GDM1 (cell line): ENCODE results near the gene USP36.
A peak's percentile ranks its signal among the peaks of the same experiment; 100 is the strongest.

Experiments
- DNase-seq: peaks from one replicate; lab custom pipeline; 2025; lab: John Stamatoyannopoulos, UW

Gene USP36

DNA sequence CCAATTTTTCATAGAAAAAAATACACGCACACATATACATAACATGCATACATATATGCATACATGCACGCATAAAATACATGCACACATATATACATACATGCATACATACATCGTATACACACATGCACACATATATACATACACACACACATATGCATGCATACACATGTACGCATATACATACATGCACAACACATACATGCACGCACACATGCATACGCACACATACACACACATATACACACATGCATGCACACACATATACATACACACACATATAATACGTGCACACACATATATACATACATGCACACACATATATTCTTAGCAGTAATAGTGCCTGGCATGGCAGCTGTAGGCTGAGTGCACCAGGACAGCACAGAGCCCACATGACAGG, 24.9 kb downstream of the USP36 start:
- no peak for DNase-seq

- no peak for DNase-seq
Measured at GRCh38 chr17:78812855-78813254, 27.8 kb downstream of the USP36 start.

GRCh38 chr17:78808163-78808562, 32.5 kb downstream of the USP36 start:
- no peak for DNase-seq

- DNase-seq: no peak
Measured at GRCh38 chr17:78806451-78806850, 34.2 kb downstream of the USP36 start.

- no peak for DNase-seq
Measured at GRCh38 chr17:78805301-78805700, 35.3 kb downstream of the USP36 start.

- no peak for DNase-seq
Measured at GRCh38 chr17:78804777-78805176, 35.8 kb downstream of the USP36 start.

- DNase-seq: peak; percentile 58
Measured at GRCh38 chr17:78803186-78803845, 37.3 kb downstream of the USP36 start.

- DNase-seq: no peak
Measured at GRCh38 chr17:78802459-78802858, 38.2 kb downstream of the USP36 start.

GRCh38 chr17:78802008-78802407, 38.6 kb downstream of the USP36 start:
- DNase-seq: no peak

DNA sequence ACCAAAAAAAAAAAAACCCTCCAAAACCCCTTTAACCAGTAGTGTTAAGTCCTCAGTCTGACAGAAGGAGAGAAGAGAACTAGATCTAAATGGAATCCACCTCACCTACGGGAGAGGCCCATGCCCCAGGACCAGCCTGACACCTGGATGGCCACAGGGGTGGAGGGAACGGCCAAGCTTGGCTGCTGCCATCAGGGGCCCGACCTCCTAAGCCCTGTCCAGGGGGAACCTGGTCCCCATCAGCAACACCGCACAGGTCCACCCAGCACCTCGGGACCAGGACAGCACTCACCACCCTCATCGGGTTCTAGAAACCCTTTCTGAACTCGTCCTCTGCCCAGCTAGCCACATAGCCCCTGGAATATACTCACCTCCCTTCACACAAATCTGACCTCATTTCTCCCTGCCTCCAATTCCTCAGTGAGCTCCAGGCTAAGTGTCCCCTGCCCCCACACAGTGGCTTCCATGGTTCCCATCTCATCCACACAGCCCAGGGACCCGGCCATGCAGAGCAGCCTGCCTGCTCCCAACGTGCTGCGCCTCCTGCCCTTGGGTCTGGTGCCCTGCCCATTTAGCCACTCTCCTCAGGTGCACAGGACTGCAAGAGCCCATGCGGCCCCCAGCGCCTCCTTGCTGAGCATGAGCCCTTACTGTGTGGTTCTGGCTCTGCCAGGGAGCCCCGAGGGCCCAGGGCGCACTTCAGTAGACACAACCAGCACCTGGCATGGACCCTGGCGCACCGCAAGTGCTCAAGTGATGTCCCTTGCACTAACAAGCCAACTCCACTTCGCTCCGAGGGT, 40.3 kb downstream of the USP36 start:
- no peak for DNase-seq

DNA sequence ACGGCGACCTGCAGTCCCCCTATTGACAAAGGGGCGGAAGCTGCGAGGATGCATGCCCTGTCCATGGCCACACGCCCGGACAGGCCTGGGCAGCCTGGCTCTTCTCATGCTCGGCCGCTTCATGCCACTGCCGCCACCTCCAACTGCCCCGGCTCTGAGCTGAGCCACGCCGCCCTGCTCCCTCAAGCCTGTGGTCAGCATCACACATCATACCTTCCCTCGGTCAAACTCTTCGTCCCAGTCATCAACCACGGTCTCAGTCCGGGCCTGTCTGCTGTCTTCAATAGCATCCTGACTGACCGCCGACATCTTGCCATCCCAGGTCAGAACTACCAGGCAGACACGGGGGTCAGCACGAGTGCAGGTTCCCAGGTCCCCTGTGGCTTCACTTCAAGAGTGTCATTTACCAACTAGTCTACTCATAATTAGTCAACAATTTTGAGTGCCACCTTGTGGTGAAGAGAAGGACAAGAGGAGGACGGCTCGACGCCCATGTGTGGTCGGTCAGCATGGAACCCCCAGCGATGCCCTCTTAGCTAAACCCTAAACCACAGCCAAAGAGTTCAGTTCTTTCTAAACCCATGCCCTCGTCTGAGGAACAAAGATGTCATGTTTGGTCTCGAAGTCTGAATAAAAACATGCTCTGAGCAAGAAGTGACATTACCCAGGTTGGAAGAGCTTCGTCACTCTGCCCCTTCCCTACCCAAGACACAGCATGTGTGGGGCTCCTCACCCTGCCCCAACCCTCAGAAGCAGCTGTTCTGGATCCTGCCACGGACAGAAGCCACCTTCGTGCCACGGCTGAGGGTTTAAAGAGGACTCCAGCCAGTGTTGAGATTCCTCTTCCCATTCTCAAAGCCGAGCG, 41.7 kb downstream of the USP36 start:
- no peak for DNase-seq

DNA sequence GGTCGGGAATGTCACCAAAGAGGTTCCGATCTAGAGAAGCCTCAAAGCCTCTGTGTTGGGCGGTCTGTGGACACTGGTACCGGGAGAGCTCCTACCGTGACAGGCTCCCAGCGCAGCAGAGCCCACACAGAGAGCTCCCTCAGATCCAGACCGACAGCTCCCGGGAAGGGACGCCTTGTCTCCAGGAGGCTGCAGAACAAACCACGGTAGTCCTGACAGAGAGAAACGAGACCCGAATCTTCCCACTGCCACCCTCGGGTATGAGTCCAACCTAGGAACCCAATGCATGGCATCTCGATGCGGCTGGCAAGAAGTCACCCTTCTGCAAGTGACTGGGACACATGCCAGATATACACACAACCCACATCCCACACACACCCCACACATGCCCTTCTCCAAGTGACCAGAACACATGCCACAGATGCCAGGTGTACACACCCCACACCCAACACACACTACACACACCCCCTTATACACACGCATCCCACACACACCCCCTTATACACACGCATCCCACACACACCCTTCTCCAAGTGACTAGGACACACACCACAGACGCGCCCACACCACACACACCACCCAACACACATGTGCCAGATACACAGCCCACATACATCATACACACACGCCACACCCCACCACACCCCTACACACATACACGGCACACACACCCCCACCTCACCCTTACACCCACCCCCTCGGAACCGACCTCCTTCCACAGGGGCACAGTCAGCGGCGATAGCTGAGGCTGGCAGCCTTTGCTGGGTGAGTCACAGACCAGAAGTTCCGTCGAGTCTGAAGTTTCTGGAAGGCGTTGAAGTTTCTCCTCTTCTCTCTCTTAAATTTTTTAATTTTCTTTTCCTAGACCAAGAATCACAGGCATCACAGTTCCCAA, 42.7 kb downstream of the USP36 start:
- DNase-seq: no peak

DNA sequence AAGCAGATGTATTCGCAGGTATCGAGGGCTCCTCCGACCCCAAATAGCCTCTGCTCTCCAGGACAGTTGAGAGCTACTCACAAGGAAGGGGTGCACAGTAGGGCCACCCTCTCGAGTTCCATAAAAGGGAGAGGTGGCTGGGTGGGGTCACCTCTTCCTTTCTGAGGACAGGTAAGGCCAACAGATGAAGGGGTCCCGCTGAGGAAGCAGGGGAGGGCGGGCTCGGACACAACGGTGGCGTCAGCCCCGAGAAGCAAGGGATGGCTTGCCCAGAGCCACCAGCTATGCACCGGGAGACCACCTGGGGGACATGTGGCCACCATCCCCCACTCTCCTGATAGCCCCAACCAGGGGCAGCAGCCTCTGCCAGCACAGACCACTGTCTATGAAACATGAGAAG, 43.4 kb downstream of the USP36 start:
- DNase-seq: no peak

DNA sequence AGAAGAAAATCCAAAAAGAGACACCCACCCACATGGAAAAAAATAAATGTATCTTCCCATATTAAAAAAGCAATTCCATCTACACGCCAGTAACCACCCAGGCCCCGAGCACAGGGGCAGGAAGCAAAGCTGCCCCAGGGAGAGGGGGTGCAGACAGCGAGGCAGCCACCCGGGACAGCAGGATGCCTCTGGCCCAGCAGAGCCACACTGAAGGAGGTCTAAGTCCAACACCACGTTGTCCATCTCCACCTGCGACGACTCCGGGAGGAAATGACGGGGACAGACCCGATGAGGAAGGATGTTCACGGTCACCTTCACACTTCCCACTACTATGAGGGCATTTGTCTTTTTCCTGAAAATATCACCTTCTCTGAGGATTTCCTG, 44.1 kb downstream of the USP36 start:
- no peak for DNase-seq

DNA sequence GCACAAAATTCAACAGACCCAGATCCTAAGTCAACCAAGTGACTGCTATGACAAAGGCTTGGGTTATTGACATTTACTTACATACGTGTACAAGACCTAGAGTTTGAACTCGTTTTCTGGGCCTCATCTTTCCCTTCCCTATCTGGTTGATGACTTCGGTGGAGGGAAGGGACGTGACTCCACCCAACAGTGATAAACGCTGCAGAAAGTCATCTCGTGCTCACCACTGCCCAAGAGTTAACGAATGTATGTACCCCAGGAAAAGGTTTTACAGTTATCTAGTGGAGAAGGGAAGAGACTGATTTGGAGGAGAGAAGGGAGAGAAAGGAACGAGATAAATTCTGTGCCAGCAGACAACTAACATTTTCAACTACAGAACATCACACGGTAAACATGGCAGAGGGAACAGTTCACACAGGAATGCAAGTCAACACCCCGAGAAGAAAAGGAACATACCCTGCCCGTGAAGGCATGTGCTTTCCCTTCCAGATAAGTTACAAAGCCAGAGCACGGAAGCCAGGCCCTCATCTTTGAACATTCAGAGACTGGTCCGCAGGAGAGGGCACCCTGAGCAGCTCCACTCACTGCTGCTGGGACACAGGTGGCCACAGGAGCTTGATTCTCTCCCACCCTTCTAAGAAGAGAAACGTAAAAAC, 44.6 kb downstream of the USP36 start:
- DNase-seq: no peak

- no peak for DNase-seq
Measured at GRCh38 chr17:78794864-78795640, 45.6 kb downstream of the USP36 start.

- DNase-seq: no peak
Measured at GRCh38 chr17:78794399-78794798, 46.2 kb downstream of the USP36 start.

- DNase-seq: no peak
Measured at GRCh38 chr17:78793968-78794367, 46.6 kb downstream of the USP36 start.

DNA sequence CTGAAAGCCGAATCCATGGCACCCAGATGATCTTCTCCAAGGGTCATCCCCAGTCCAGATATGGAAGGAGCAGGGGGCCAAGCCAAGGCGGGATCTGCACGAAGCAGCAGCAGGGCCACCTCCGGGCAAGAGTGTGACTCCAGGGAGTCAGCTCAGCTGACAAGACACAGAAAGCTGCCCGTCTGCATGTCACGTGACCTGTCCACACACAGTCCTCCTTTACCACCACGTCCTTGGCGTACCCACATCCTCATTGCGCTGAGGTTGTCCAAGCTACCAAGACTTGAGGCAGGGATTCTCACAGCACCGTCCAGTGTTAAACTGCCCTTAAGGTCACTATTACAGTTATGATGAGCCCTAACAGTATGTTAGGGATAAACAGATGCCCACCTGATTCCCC, 47.2 kb downstream of the USP36 start:
- no peak for DNase-seq
